Cardiac muscle cell (in vitro differentiated cells and primary cell): ENCODE measurements around the gene DSG4. TPM values are rescaled to one million over a fixed set of nuclear protein-coding genes. Genes with fewer than 3 reads are reported as not detected.

ENCODE experiments used
- DNase-seq, 2 donors: peaks; one replicate each; pipeline versions ENCODE4 v3.0.0 to v3.0.0-alpha.2; 2010 to 2017; ENCODE audit warnings: low read depth in 1 of 2, low spot score in 1 of 2
- H3K27ac ChIP-seq: fragments of 200-600 bp; sonication (generic); 2 replicates; pipeline ENCODE4 v1.5.1; 2016
- H3K27me3 ChIP-seq: fragments of 200-600 bp; sonication (generic); 2 replicates; pipeline ENCODE4 v1.6.0; 2016; ENCODE audit warnings: control low read depth
- H3K36me3 ChIP-seq: fragments of 200-600 bp; sonication (generic); 2 replicates; pipeline ENCODE4 v1.5.1; 2016; ENCODE audit warnings: control low read depth
- H3K4me1 ChIP-seq: fragments of 200-600 bp; sonication (generic); 2 replicates; pipeline ENCODE4 v1.8.1; 2017; ENCODE audit warnings: low read depth, mild to moderate bottlenecking, mixed run types
- H3K4me3 ChIP-seq: fragments of 200-600 bp; sonication (generic); 2 replicates; pipeline ENCODE4 v1.5.1; 2016; ENCODE audit warnings: mild to moderate bottlenecking
- H3K9me3 ChIP-seq: fragments of 200-600 bp; sonication (generic); 2 replicates; pipeline ENCODE4 v1.5.1; 2017; ENCODE audit warnings: low read depth, mild to moderate bottlenecking, control low read depth
- CTCF ChIP-seq: IDR thresholded peaks from 2 replicates; pipeline ENCODE4 v1.5.1; 2012; ENCODE audit warnings: low read depth, mild to moderate bottlenecking, low read length
- polyA plus RNA-seq: library from polyadenylated mRNA; unstranded; fragments of >200 nt; fragmentation: Nextera tagmentation; extraction: Ambion mirVana; gene quantifications from 2 replicates; pipeline ENCODE4 v1.2.1, GENCODE V29; 2016
- total RNA-seq: library from RNA; depleted of rRNA; stranded (reverse); fragments of >200 nt; gene quantifications from 2 replicates; pipeline ENCODE4 v1.2.3, GENCODE V29; 2016

Gene DSG4
- total and polyA plus RNA-seq, 2 experiments from 2014 or later = not detected

DNA sequence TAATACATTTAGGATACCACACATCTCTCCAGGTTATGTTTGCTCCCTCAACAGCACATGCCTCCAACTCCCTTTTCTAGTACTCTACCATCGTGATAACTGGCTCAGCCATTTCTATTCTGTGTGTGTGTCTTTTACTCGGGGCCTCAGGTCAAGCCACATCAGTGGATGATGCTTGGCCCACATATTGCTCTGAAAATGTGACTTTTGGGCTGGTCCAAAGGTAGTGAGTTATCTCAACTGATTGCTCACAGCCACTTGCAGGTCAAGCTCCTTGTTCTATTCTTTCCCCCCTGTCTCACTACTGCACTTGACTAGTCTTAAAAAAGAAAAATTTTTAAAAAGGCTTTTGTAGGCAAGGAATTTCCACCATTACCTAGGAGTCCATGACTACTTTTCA, 5.5 kb downstream of the DSG4 start:
- no peak for TF ChIP-seq CTCF
- no peaks in the 10 kb centered on the region for H3K27me3 ChIP-seq
- no peaks in the 10 kb centered on the region for H3K4me1 ChIP-seq

GRCh38 chr18:31386741-31387140, 10.2 kb downstream of the DSG4 start:
- Histone ChIP-seq H3K27ac (no peak overlapping the region), H3K36me3 (no peaks in the 10 kb centered on the region), H3K4me3 (no peak overlapping the region), H3K27me3 (no peaks in the 10 kb centered on the region), H3K9me3 (no peaks in the 10 kb centered on the region), H3K4me1 (no peaks in the 10 kb centered on the region)
- TF ChIP-seq CTCF = no peak
- no peak for DNase-seq

More for the DNA sequence above, 5.5 kb downstream of the DSG4 start:
- Histone ChIP-seq H3K36me3 (no peaks in the 10 kb centered on the region), H3K4me3 (no peak overlapping the region), H3K27ac (no peak overlapping the region), H3K9me3 (no peaks in the 10 kb centered on the region)
- DNase-seq = no peak

DNA sequence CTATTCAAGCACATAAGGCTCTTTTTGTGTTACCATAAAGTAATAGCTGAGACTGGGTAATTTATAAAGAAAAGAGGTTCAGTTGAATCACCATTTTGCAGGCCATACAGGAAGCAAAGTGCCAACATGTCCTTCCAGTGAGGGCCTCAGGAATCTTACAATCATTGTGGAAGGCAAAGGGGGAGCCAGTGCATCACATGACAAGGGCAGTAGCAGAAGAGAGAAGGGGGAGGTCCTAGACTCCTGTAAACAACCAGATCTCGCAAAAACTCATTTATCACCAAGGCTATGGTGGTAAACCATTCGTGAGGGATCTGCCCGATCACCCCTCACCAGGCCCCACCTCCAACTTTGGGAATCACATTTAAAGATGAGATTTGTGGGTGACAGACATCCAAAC, 16.7 kb downstream of the DSG4 start:
- Histone ChIP-seq H3K27ac (no peak overlapping the region), H3K27me3 (no peaks in the 10 kb centered on the region), H3K4me1 (peaks cover 10% of the 10 kb centered on the region), H3K36me3 (no peaks in the 10 kb centered on the region), H3K9me3 (no peaks in the 10 kb centered on the region), H3K4me3 (no peak overlapping the region)
- no peak for TF ChIP-seq CTCF
- DNase-seq = no peak

DNA sequence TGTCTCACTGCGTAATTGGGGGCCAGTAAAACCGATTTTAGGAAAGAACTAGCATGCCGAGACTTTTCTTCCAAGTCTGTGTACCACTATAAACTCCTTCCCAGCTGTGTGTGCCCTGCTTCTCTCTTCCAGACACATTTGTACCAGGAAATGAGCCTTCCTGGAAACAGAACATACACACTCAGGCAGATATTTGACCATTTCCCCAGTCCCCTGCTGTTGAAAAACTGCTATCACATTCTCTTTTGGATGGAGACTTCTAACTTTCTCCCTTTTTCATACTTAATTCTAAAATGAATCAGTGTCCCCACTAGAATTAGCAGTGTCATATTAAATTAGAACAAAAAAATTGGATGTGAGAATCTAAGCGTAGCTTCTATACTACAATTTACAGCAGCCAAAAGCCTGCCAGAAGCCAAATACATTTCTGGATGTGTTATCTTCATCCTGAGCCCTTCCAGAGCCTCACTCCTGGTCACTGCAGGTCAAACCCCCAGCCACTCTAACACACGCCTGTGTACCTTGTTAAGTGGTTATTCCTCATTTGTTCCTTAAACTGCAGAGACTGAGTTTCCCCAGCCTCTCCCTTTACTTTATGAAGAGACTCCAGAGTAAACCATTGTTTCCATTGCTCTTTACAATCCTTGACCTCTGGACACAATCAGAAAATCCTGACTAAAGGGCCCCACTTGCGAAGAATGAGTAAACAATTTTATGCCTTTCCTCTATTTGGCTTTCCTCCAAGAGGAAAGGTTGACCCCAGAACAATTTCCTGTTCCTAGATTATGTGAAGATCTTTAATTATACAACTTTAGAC, 20.4 kb downstream of the DSG4 start:
- no peak for TF ChIP-seq CTCF
- peak; percentile 6 to 66 for DNase-seq
- peak overlapping the region; percentile 73 for H3K27ac ChIP-seq

DNA sequence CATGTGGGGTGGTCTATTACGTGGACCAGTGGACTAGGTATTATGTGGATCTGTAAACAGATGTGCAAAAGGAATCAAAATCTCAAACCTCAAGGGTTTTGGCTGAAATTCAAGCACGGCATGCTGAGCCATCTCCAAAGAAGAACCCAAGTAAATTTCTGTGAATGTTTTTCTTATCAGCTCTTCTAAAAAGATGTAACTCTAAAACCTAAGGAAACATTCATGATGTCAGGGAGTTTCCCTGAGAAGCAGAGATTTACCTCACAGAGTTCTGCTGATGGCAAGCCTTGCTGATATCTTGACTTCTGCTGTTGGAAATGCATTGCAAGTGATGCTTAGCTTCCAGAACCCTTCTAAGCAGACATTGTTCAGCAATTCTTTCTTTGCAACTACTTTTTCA, 21.6 kb downstream of the DSG4 start:
- TF ChIP-seq CTCF = no peak
- no peak overlapping the region for H3K27ac ChIP-seq
- H3K4me1 ChIP-seq = peaks cover 33% of the 10 kb centered on the region
- H3K36me3 ChIP-seq = no peaks in the 10 kb centered on the region
- no peak overlapping the region for H3K4me3 ChIP-seq
- H3K9me3 ChIP-seq = no peaks in the 10 kb centered on the region
- no peaks in the 10 kb centered on the region for H3K27me3 ChIP-seq
- peak in 1 of 2 donors; percentile 3 for DNase-seq

More for the DNA sequence above, 20.4 kb downstream of the DSG4 start:
- Histone ChIP-seq H3K9me3 (no peaks in the 10 kb centered on the region), H3K4me3 (no peak overlapping the region), H3K4me1 (peaks cover 33% of the 10 kb centered on the region), H3K27me3 (no peaks in the 10 kb centered on the region), H3K36me3 (no peaks in the 10 kb centered on the region)
